BE2C (cell line): Measurements from ENCODE around the gene BMP4.

Experiments used
- DNase-seq: peaks from one replicate; pipeline ENCODE4 v3.0.0-alpha.2; 2020
- H3K27me3 ChIP-seq: fragments of 250-450 bp; sonication (Bioruptor Pico); 2 replicates; pipeline ENCODE4 v1.5.1; 2020; ENCODE audit warnings: mild to moderate bottlenecking
- H3K36me3 ChIP-seq: fragments of 250-450 bp; sonication (Bioruptor Pico); 2 replicates; pipeline ENCODE4 v1.5.1; 2020; ENCODE audit warnings: mild to moderate bottlenecking
- H3K4me1 ChIP-seq: fragments of 250-450 bp; sonication (Bioruptor Pico); 2 replicates; pipeline ENCODE4 v1.5.1; 2020
- H3K4me3 ChIP-seq: 2 replicates; pipeline ENCODE4 v1.5.1; 2011; ENCODE audit warnings: low read depth, low read length
- H3K9me3 ChIP-seq: fragments of 250-450 bp; sonication (Bioruptor Pico); 2 replicates; pipeline ENCODE4 v1.5.1; 2020
- CTCF ChIP-seq: IDR thresholded peaks from 2 replicates; pipeline ENCODE4 v1.5.1; 2012; ENCODE audit warnings: mild to moderate bottlenecking, low read depth, low read length

Gene BMP4

GRCh38 chr14:53949201-53949600 lies 7.4 kb downstream of the BMP4 start:
- no peaks in the 10 kb centered on the region for H3K36me3 ChIP-seq
- no peak for DNase-seq
- H3K4me3 ChIP-seq: no peak overlapping the region
- H3K4me1 ChIP-seq: no peaks in the 10 kb centered on the region
- H3K27me3 ChIP-seq: peaks cover 83% of the 10 kb centered on the region
- TF ChIP-seq CTCF: no peak
- no peaks in the 10 kb centered on the region for H3K9me3 ChIP-seq

- Histone ChIP-seq H3K4me1 (no peaks in the 10 kb centered on the region), H3K4me3 (no peak overlapping the region), H3K36me3 (no peaks in the 10 kb centered on the region), H3K9me3 (no peaks in the 10 kb centered on the region), H3K27me3 (peaks cover 81% of the 10 kb centered on the region)
- TF ChIP-seq CTCF: no peak
- DNase-seq: no peak
These were observed 8.3 kb downstream of the BMP4 start for GRCh38 chr14:53948205-53948884.

GRCh38 chr14:53947452-53948204 lies 9.0 kb downstream of the BMP4 start:
- peaks cover 80% of the 10 kb centered on the region for H3K27me3 ChIP-seq
- H3K4me3 ChIP-seq: no peak overlapping the region
- no peak for TF ChIP-seq CTCF
- H3K4me1 ChIP-seq: no peaks in the 10 kb centered on the region
- no peaks in the 10 kb centered on the region for H3K36me3 ChIP-seq
- no peaks in the 10 kb centered on the region for H3K9me3 ChIP-seq
- no peak for DNase-seq

GRCh38 chr14:53947094-53947445 lies 9.6 kb downstream of the BMP4 start:
- no peak for TF ChIP-seq CTCF
- H3K4me3 ChIP-seq: no peak overlapping the region
- no peak for DNase-seq
- peaks cover 74% of the 10 kb centered on the region for H3K27me3 ChIP-seq
- no peaks in the 10 kb centered on the region for H3K9me3 ChIP-seq
- H3K36me3 ChIP-seq: no peaks in the 10 kb centered on the region
- no peaks in the 10 kb centered on the region for H3K4me1 ChIP-seq

GRCh38 chr14:53946404-53947093 lies 10.1 kb downstream of the BMP4 start:
- TF ChIP-seq CTCF: no peak
- no peak overlapping the region for H3K4me3 ChIP-seq
- peaks cover 69% of the 10 kb centered on the region for H3K27me3 ChIP-seq
- H3K36me3 ChIP-seq: no peaks in the 10 kb centered on the region
- H3K4me1 ChIP-seq: no peaks in the 10 kb centered on the region
- peak; percentile 16 for DNase-seq
- H3K9me3 ChIP-seq: no peaks in the 10 kb centered on the region

- no peaks in the 10 kb centered on the region for H3K9me3 ChIP-seq
- H3K27me3 ChIP-seq: peaks cover 69% of the 10 kb centered on the region
- no peak for DNase-seq
- no peaks in the 10 kb centered on the region for H3K4me1 ChIP-seq
- H3K36me3 ChIP-seq: no peaks in the 10 kb centered on the region
- TF ChIP-seq CTCF: no peak
- H3K4me3 ChIP-seq: no peak overlapping the region
These were observed 10.6 kb downstream of the BMP4 start for GRCh38 chr14:53946071-53946403.
